ENCODE data around the gene LY6G6C.
A peak's percentile ranks its signal among the peaks of the same experiment; 100 is the strongest.

Gene LY6G6C

DNA sequence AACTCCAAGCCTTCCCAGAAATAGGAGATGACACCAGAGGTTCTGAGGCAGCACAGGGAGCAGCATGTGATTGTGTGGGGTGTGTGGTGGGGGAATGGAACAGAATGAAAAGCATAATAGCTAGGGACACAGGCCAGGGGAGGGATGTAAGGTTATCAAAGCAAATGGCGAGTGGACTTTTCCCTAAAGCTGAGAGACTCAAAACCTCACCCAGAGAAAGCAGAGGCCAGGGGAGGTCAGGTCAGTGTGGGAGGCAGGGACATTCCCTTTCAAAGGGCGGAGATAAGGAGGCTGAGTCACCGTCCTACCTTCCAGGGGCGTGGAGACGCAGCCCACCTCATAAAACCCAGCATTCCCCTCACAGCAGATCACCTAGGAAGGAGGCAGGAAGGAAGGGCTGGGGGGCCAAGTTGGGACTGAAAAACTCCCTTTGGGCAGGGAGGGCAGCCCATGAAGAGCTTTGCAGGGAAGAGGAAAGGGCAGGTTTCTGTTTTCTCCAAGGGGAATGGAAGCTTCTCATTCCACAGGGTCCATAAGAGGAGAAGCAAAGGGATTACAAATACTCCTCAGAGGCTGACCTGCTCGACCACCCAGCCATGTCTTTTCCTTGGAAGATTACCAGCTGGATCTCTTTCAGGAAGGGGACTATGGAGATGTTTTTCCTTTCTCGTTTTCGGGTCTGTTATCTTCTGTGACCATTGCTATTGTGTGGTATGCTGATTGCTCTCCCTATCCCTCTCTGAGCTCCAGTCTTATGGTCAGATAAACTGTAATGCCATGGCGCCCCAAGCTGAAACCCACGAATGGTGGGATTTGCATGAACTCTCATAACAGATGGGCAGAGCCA is 31.1 kb downstream of the LY6G6C start:
- H3K56ac ChIP-seq (ENCODE audit: low read length): peak overlapping the region; percentile 79
- H3K36me3 ChIP-seq (ENCODE audit: control insufficient read depth, insufficient read depth, low read length): peaks cover 29% of the 10 kb centered on the region
- H3K9ac ChIP-seq (ENCODE audit: low read length): peak overlapping the region; percentile 44
- H3K79me1 ChIP-seq (ENCODE audit: low read length): no peaks in the 10 kb centered on the region
- H3K18ac ChIP-seq (ENCODE audit: low read length): no peak overlapping the region
- H3K23ac ChIP-seq (ENCODE audit: low read length): peak overlapping the region; percentile 66
- H3K27ac ChIP-seq (ENCODE audit: low read depth, low read length): peak overlapping the region; percentile 68
- WGBS (ENCODE audit: extremely low coverage, insufficient coverage, low lambda C conversion rate): no CpG with 5 or more reads among the region's 10 CpGs
- no peak overlapping the region for H2BK15ac ChIP-seq (replicated peaks; ENCODE audit: low read depth)
- H3K27me3 ChIP-seq (ENCODE audit: insufficient read depth, low read length, poor library complexity): no peaks in the 10 kb centered on the region
- H4K5ac ChIP-seq (ENCODE audit: low read length): no peak overlapping the region
- no peak overlapping the region for H3K4me2 ChIP-seq (ENCODE audit: low read length)
- H3K4me1 ChIP-seq (ENCODE audit: control insufficient read depth, low read depth, low read length): peaks cover 8% of the 10 kb centered on the region
- H2BK120ac ChIP-seq (ENCODE audit: low read depth, low read length): no peak overlapping the region
- DNase-seq: peak; percentile 78
- no peak overlapping the region for H2AK5ac ChIP-seq (ENCODE audit: low read length)
- no peak overlapping the region for H3K4me3 ChIP-seq (ENCODE audit: low read length)
- no peak overlapping the region for H2BK5ac ChIP-seq (ENCODE audit: low read length)
- H3K79me2 ChIP-seq (ENCODE audit: control insufficient read depth, insufficient read depth, low read length): no peaks in the 10 kb centered on the region
- H3K4ac ChIP-seq (ENCODE audit: low read depth, low read length): no peak overlapping the region
- H4K8ac ChIP-seq (ENCODE audit: low read depth, low read length): no peak overlapping the region

DNA sequence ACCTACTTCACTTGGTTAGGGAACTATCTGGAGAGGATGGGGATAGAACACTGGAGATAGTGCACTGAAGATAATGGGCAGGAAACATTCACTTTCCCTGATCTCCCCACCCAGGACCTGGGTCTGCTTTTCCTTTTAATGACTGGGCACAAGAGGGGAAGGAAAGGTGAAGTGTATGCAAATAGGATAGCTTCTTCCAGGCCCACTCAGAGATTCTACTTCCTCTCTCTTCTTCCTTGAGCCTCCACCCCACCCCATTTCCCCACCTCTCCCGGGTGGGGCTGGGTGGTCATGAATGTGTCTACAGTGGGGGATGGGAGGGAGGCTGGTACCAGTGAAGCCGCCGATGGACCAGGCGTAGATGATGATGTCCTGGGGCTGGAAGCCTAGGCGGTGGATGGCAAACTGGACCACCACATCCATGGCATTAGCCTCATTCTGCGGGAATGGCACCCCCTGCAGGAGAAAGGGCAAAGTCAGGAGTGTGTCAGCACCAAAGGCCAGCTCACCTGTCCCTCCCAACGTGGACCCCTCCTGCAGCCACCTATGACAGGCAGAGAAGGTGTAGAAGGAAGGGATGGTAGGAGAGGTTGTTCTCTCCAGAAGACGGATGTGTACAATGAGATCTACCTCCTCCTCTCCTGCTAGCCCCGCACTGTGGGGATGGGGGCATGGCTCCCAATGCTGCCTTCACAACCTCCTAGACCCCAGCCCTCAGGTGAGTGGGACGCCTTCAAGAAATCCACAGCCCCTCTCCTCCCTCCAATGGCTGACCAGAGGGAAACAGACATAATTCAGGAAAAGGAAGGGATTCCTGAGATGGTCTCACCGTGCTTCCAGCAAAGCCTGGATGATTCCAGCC is 32.1 kb downstream of the LY6G6C start:
- Histone ChIP-seq H3K4me1 (ENCODE audit: control insufficient read depth, low read depth, low read length) (peaks cover 8% of the 10 kb centered on the region), H2BK120ac (ENCODE audit: low read depth, low read length) (no peak overlapping the region), H3K79me2 (ENCODE audit: control insufficient read depth, insufficient read depth, low read length) (no peaks in the 10 kb centered on the region), H4K5ac (ENCODE audit: low read length) (no peak overlapping the region), H4K8ac (ENCODE audit: low read depth, low read length) (no peak overlapping the region), H2BK5ac (ENCODE audit: low read length) (no peak overlapping the region), H3K27me3 (ENCODE audit: insufficient read depth, low read length, poor library complexity) (no peaks in the 10 kb centered on the region), H3K23ac (ENCODE audit: low read length) (no peak overlapping the region), H2BK15ac (replicated peaks; ENCODE audit: low read depth) (no peak overlapping the region), H3K18ac (ENCODE audit: low read length) (no peak overlapping the region), H3K56ac (ENCODE audit: low read length) (no peak overlapping the region), H3K36me3 (ENCODE audit: control insufficient read depth, insufficient read depth, low read length) (peaks cover 26% of the 10 kb centered on the region), H3K4me3 (ENCODE audit: low read length) (no peak overlapping the region), H3K9ac (ENCODE audit: low read length) (no peak overlapping the region), H3K4ac (ENCODE audit: low read depth, low read length) (no peak overlapping the region), H3K27ac (ENCODE audit: low read depth, low read length) (no peak overlapping the region), H3K4me2 (ENCODE audit: low read length) (no peak overlapping the region), H2AK5ac (ENCODE audit: low read length) (no peak overlapping the region), H3K79me1 (ENCODE audit: low read length) (no peaks in the 10 kb centered on the region)
- peak; percentile 41 for DNase-seq
- WGBS (ENCODE audit: extremely low coverage, insufficient coverage, low lambda C conversion rate): no CpG with 5 or more reads among the region's 11 CpGs

DNA sequence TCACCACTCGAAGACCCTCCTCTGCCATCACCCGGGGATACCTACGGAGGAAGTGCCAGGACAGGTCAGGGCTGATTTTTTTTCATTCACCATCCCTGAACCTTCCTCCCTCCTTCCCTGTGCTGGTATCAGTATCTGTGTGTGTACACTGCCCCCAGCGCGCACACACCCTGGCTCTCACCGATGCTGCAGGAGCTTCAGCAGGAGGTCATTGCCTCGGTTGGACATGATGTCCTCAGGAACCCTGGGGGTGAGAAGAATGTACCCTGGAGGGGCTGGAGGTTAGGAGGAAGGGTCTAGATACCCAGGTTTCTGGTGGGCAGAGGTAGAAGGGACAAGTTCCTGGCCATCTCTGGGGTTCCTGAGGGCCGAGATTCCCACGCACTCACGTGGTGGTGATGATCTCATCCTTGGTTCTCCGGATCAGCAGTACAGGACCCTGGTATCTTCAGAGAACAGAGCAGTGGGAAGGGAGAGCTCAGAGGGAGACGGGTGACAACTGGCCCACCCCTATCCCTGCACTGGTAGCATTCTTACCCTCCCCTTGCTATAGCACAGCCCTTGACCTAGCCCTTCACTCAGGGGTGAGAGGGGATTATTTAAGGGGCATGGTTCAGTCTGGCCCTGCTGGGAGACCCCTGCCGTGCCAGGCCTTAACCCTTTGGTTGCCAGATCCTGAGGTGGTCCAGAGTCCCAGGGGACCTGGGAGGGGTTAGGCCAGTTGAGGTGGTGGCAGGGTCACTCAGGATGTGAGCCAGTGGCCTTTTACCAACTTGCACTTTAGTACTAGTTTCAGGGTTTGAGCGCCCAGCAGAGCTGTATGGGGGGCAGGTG is 33.5 kb downstream of the LY6G6C start:
- no peak overlapping the region for H3K9ac ChIP-seq (ENCODE audit: low read length)

DNA sequence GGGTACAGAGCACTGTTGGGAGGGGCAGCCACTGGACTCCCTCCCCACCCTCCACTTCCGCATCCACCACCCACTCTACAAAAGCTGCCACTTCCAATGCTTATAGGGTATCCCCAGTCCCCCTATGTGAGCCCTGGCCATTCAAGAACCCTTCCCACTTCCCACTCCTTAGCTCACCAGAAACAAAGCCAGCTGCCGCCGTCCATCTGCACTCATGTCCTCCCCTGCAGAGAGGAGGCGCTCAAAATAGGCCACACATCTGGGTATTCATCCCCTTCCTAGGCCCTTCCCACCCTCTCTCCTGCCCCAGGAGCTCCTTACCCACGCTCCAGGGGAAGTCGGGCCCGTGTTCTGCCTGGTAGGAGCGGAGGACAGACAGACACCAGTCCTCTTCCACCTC is 34.2 kb downstream of the LY6G6C start:
- Histone ChIP-seq H4K5ac (ENCODE audit: low read length) (no peak overlapping the region), H2BK15ac (replicated peaks; ENCODE audit: low read depth) (no peak overlapping the region), H2AK5ac (ENCODE audit: low read length) (no peak overlapping the region), H3K9ac (ENCODE audit: low read length) (no peak overlapping the region), H3K27ac (ENCODE audit: low read depth, low read length) (no peak overlapping the region), H3K4me2 (ENCODE audit: low read length) (no peak overlapping the region), H3K4me1 (ENCODE audit: control insufficient read depth, low read depth, low read length) (peaks cover 8% of the 10 kb centered on the region), H3K4me3 (ENCODE audit: low read length) (no peak overlapping the region), H3K79me2 (ENCODE audit: control insufficient read depth, insufficient read depth, low read length) (no peaks in the 10 kb centered on the region), H3K56ac (ENCODE audit: low read length) (no peak overlapping the region), H3K18ac (ENCODE audit: low read length) (no peak overlapping the region), H3K27me3 (ENCODE audit: insufficient read depth, low read length, poor library complexity) (no peaks in the 10 kb centered on the region), H4K8ac (ENCODE audit: low read depth, low read length) (no peak overlapping the region), H3K79me1 (ENCODE audit: low read length) (no peaks in the 10 kb centered on the region), H3K36me3 (ENCODE audit: control insufficient read depth, insufficient read depth, low read length) (peaks cover 20% of the 10 kb centered on the region), H2BK120ac (ENCODE audit: low read depth, low read length) (no peak overlapping the region), H2BK5ac (ENCODE audit: low read length) (no peak overlapping the region), H3K4ac (ENCODE audit: low read depth, low read length) (no peak overlapping the region), H3K23ac (ENCODE audit: low read length) (no peak overlapping the region)
- DNase-seq: no peak
- WGBS (ENCODE audit: extremely low coverage, insufficient coverage, low lambda C conversion rate): no CpG with 5 or more reads among the region's 8 CpGs

More for the DNA sequence above, 33.5 kb downstream of the LY6G6C start:
- Histone ChIP-seq H3K27ac (ENCODE audit: low read depth, low read length) (no peak overlapping the region), H3K4ac (ENCODE audit: low read depth, low read length) (no peak overlapping the region), H3K4me2 (ENCODE audit: low read length) (no peak overlapping the region), H3K18ac (ENCODE audit: low read length) (no peak overlapping the region), H3K4me1 (ENCODE audit: control insufficient read depth, low read depth, low read length) (peaks cover 8% of the 10 kb centered on the region), H3K23ac (ENCODE audit: low read length) (no peak overlapping the region), H2BK120ac (ENCODE audit: low read depth, low read length) (no peak overlapping the region), H4K5ac (ENCODE audit: low read length) (no peak overlapping the region), H2BK5ac (ENCODE audit: low read length) (no peak overlapping the region), H3K56ac (ENCODE audit: low read length) (peak overlapping the region; percentile 42), H3K4me3 (ENCODE audit: low read length) (no peak overlapping the region), H3K27me3 (ENCODE audit: insufficient read depth, low read length, poor library complexity) (no peaks in the 10 kb centered on the region), H3K79me1 (ENCODE audit: low read length) (no peaks in the 10 kb centered on the region), H2AK5ac (ENCODE audit: low read length) (no peak overlapping the region), H4K8ac (ENCODE audit: low read depth, low read length) (no peak overlapping the region), H3K79me2 (ENCODE audit: control insufficient read depth, insufficient read depth, low read length) (no peaks in the 10 kb centered on the region), H3K36me3 (ENCODE audit: control insufficient read depth, insufficient read depth, low read length) (peaks cover 23% of the 10 kb centered on the region), H2BK15ac (replicated peaks; ENCODE audit: low read depth) (no peak overlapping the region)
- DNase-seq: no peak
- WGBS (ENCODE audit: extremely low coverage, insufficient coverage, low lambda C conversion rate): no CpG with 5 or more reads among the region's 14 CpGs

DNA sequence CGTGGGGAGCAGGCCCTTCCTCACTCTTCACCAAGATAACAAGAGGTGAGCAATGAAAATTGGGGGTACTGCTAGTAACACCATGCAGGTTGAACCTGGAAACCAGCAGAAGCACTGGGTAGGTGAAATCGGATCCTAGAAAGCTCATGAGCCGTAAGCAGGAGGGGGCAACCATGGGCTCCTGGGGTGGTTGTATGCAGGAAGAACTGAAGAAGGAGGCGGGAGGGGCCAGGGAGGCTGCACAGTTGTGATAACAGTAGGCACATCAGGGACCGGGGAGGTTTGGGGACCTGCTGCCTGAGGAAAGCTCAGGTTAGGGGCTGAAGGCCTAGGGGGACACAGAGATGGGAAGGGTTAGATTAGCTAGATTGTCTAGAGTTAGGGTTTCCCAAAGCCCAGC is 35.1 kb downstream of the LY6G6C start:
- WGBS (ENCODE audit: extremely low coverage, insufficient coverage, low lambda C conversion rate): no CpG with 5 or more reads among the region's 5 CpGs
- no peak overlapping the region for H3K9ac ChIP-seq (ENCODE audit: low read length)
- H2BK15ac ChIP-seq (replicated peaks; ENCODE audit: low read depth): no peak overlapping the region
- no peak overlapping the region for H3K27ac ChIP-seq (ENCODE audit: low read depth, low read length)
- DNase-seq: no peak
- no peak overlapping the region for H3K18ac ChIP-seq (ENCODE audit: low read length)
- H3K56ac ChIP-seq (ENCODE audit: low read length): no peak overlapping the region
- peaks cover 8% of the 10 kb centered on the region for H3K4me1 ChIP-seq (ENCODE audit: control insufficient read depth, low read depth, low read length)
- no peak overlapping the region for H2BK120ac ChIP-seq (ENCODE audit: low read depth, low read length)
- H3K4me2 ChIP-seq (ENCODE audit: low read length): no peak overlapping the region
- H3K36me3 ChIP-seq (ENCODE audit: control insufficient read depth, insufficient read depth, low read length): peaks cover 20% of the 10 kb centered on the region
- H2AK5ac ChIP-seq (ENCODE audit: low read length): no peak overlapping the region
- no peak overlapping the region for H3K4me3 ChIP-seq (ENCODE audit: low read length)
- no peaks in the 10 kb centered on the region for H3K79me1 ChIP-seq (ENCODE audit: low read length)
- no peak overlapping the region for H3K4ac ChIP-seq (ENCODE audit: low read depth, low read length)
- no peak overlapping the region for H4K8ac ChIP-seq (ENCODE audit: low read depth, low read length)
- no peaks in the 10 kb centered on the region for H3K27me3 ChIP-seq (ENCODE audit: insufficient read depth, low read length, poor library complexity)
- H3K79me2 ChIP-seq (ENCODE audit: control insufficient read depth, insufficient read depth, low read length): no peaks in the 10 kb centered on the region
- H4K5ac ChIP-seq (ENCODE audit: low read length): no peak overlapping the region
- H3K23ac ChIP-seq (ENCODE audit: low read length): no peak overlapping the region
- H2BK5ac ChIP-seq (ENCODE audit: low read length): no peak overlapping the region

Data from mesendoderm (in vitro differentiated cells).